CD4-positive, alpha-beta T cell treated with Interleukin-10 for 1 hour (primary cell): ENCODE measurements around the gene LNX2.

ENCODE experiments used
- DNase-seq: peaks from one replicate; pipeline ENCODE4 v3.0.0-alpha.2; 2020

Gene LNX2

GRCh38 chr13:27620377-27621115 is at the start of gene LNX2:
TSS of gene LNX2 (minus strand) at chr13:27620529. CDS start at chr13:27581703, 38,826 bp downstream.
- peak; percentile 97 for DNase-seq

GRCh38 chr13:27667946-27668345 is 47.6 kb upstream of the LNX2 start:
- no peak for DNase-seq

- DNase-seq = no peak
These were observed 46.6 kb upstream of the LNX2 start for GRCh38 chr13:27666951-27667350.

- no peak for DNase-seq
These were observed 45.4 kb upstream of the LNX2 start for GRCh38 chr13:27665761-27666160.

GRCh38 chr13:27665333-27665732 is 45.0 kb upstream of the LNX2 start:
- DNase-seq = no peak

GRCh38 chr13:27663947-27664346 is 43.6 kb upstream of the LNX2 start:
- DNase-seq = no peak

GRCh38 chr13:27662738-27663470 is 42.6 kb upstream of the LNX2 start:
- no peak for DNase-seq

- DNase-seq = no peak
These were observed 40.7 kb upstream of the LNX2 start for GRCh38 chr13:27661017-27661416.

- no peak for DNase-seq
These were observed 40.2 kb upstream of the LNX2 start for GRCh38 chr13:27660511-27660910.

- no peak for DNase-seq
These were observed 39.0 kb upstream of the LNX2 start for GRCh38 chr13:27659145-27659865.

- DNase-seq = no peak
These were observed 38.2 kb upstream of the LNX2 start for GRCh38 chr13:27658546-27658945.

- DNase-seq = no peak
These were observed 37.4 kb upstream of the LNX2 start for GRCh38 chr13:27657724-27658123.

- no peak for DNase-seq
These were observed 34.5 kb upstream of the LNX2 start for GRCh38 chr13:27654816-27655215.

- no peak for DNase-seq
These were observed 33.7 kb upstream of the LNX2 start for GRCh38 chr13:27654059-27654458.

- no peak for DNase-seq
These were observed 30.0 kb upstream of the LNX2 start for GRCh38 chr13:27650312-27650711.

- no peak for DNase-seq
These were observed 24.0 kb upstream of the LNX2 start for GRCh38 chr13:27644302-27644701.

- DNase-seq = no peak
These were observed 23.2 kb upstream of the LNX2 start for GRCh38 chr13:27643334-27644132.

- no peak for DNase-seq
These were observed 21.6 kb upstream of the LNX2 start for GRCh38 chr13:27641711-27642502.

- DNase-seq = no peak
These were observed 18.9 kb upstream of the LNX2 start for GRCh38 chr13:27639186-27639585.

GRCh38 chr13:27638521-27638920 is 18.2 kb upstream of the LNX2 start:
- DNase-seq = no peak

- DNase-seq = no peak
These were observed 17.7 kb upstream of the LNX2 start for GRCh38 chr13:27638001-27638400.

GRCh38 chr13:27637289-27637626 is 16.9 kb upstream of the LNX2 start:
- no peak for DNase-seq
